KOPT-K1 (cell line): Measurements from ENCODE around the gene HAUS2.
A peak's percentile ranks its signal among the peaks of the same experiment; 100 is the strongest.

Source experiments
- H3K27ac ChIP-seq: fragments of 200-600 bp; sonication (generic); 2 replicates; pipeline ENCODE4 v1.5.1; 2016; ENCODE audit warnings: antibody characterized with exemption, mild to moderate bottlenecking, low read depth, low read length; ENCODE audit not compliant: poor library complexity, severe bottlenecking
- H3K36me3 ChIP-seq: fragments of 200-600 bp; sonication (generic); 2 replicates; pipeline ENCODE4 v1.5.1; 2017; ENCODE audit warnings: antibody characterized with exemption, mild to moderate bottlenecking, low read length, moderate library complexity; ENCODE audit not compliant: insufficient read depth
- H3K9me3 ChIP-seq: fragments of 200-600 bp; sonication (generic); 2 replicates; pipeline ENCODE4 v1.5.1; 2017; ENCODE audit warnings: antibody characterized with exemption, low read length, mild to moderate bottlenecking; ENCODE audit not compliant: insufficient read depth, poor library complexity, severe bottlenecking

Gene HAUS2

DNA sequence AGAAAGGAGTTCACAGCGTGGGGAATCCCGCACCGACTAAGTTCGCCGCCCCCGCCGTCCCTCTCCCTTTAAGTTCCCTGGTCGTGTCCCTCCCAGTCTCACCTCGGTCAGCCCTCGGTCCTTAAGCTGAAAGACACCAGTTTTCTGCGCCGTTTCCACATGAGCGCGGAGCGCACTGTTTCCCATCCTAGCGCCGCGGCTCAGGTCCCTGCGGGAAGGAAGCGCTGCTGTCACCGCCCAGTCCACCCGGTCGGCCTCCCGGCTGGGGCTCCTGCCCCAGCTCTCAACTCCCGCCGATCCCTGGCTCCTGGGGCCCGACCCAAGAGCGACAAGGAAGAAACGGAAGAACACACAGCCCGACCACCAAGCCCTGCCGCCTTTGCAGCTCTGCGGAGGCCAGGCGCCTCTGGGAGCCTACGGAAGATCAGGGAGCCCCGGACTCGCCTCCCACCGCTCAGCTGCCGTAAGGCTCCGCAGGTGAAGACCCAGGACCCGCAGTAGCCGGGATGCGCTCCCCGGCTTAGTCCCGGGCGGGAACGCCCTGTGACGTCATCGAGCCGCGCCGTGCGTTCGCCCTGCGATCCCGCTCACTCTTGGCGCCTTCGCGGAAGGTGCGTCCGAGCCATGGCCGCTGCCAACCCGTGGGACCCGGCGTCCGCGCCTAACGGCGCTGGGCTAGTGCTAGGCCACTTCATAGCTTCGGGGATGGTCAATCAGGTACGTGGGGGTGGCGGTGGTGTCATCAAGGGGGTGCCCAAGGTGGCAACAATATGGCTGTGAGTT, at the start of gene HAUS2, which contains the start of gene LRRC57:
Gene HAUS2, plus strand, starts transcription at position 590 of the 783 bp plus-strand sequence. Its CDS starts 35 bp downstream, at position 625.
Gene LRRC57, minus strand, starts transcription at position 545 of the 783 bp plus-strand sequence. Its CDS starts 359 bp downstream, at position 186.
- Histone ChIP-seq H3K9me3 (no peaks in the 10 kb centered on the region), H3K27ac (peak within 1 kb of the TSS; percentile 96), H3K36me3 (peaks cover 35% of the 10 kb centered on the region)

DNA sequence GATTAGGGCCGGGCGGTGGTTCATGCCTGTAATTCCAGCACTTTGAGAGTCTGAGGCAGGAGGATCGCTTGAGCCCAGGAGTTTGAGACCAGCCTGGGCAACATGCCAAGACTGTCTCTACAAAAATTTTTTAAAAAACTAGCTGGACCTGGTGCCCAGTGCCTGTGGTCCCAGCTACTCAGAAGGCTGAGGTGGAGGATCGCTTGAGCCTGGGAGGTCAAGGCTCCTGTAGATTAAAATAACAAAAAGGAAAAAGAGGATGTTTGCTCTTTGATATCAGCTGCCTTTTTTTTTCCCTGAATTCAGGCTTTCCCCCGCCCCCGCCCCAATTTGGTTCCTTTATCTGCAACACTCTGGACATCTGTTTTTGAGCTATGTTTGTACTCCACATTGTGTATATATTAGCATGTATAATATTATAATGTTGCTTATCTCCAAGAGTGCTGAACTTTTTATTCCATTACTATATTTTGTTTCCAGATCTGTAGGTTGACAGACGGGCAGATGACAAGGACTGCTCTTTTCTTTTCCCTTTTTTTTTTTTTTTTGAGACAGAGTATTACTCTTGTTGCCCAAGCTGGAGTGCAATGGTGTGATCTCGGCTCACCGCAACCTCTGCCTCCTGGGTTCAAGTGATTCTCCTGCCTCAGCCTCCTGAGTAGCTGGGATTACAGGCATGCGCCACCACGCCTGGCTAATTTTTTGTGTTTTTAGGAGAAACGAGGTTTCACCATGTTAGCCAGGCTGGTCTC, 48.6 kb upstream of the HAUS2 start:
- no peaks in the 10 kb centered on the region; the same call in 1 of the 2 replicates for H3K36me3 ChIP-seq
- H3K27ac ChIP-seq: no peak overlapping the region
- H3K9me3 ChIP-seq: no peaks in the 10 kb centered on the region

DNA sequence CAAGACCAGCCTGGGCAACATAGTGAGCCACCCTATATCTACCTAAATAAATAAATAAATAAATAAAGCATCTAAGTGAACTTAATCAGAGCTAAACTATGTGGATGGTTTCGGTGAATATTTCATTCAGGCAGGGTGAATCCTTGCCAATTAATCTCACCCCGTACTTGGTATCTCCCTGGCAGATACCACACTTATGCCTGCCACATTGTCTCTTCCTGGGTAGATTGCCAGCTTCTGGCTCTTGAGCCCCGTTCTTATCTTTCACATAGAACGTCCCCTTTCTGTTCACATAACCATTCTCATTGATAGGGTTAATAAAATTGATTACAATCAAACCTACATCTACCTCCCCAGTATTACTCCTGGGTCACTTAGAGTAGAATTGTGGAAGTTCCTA, 46.2 kb upstream of the HAUS2 start:
- H3K9me3 ChIP-seq: no peaks in the 10 kb centered on the region
- H3K27ac ChIP-seq: no peak overlapping the region
- no peaks in the 10 kb centered on the region; the same call in 1 of the 2 replicates for H3K36me3 ChIP-seq

DNA sequence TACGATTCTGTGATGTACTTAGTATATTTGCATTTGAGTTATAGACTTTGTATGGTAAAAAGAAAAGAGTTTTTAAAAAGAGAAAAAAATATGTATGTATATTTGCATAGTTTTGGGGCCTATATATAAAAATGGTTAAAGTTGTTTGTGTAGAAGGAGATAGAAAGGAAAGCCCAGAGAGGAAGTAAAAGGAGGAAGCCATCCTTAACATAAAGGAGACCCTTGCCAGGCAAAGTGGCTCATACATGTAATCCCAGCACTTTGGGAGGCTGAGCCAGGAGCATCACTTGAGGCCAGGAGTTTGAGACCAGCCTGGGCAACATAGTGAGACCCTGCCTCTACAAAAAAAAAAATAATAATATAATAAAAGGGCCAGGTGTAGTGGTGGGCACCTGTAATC, 44.8 kb upstream of the HAUS2 start:
- Histone ChIP-seq H3K27ac (no peak overlapping the region), H3K9me3 (no peaks in the 10 kb centered on the region), H3K36me3 (no peaks in the 10 kb centered on the region; the same call in 1 of the 2 replicates)

DNA sequence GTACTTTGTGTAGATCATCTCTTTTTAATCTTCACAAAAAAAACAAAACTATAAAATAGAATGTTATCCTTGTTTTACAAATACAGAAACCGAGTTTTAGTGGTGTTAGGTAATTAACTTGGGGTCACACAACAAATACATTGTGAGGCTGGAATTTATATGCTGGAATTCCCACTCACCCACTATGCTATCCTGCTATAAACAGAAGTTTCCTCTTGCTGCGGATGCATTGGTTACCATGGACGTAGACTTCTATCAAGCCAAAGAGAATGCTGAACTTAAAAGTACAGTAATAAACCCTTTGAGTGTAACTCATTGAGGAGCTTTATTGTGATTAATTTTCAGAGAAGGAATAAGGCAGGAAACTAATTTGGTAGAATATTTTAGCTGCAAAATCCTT, 44.0 kb upstream of the HAUS2 start:
- no peaks in the 10 kb centered on the region for H3K9me3 ChIP-seq
- H3K27ac ChIP-seq: no peak overlapping the region
- H3K36me3 ChIP-seq: no peaks in the 10 kb centered on the region

DNA sequence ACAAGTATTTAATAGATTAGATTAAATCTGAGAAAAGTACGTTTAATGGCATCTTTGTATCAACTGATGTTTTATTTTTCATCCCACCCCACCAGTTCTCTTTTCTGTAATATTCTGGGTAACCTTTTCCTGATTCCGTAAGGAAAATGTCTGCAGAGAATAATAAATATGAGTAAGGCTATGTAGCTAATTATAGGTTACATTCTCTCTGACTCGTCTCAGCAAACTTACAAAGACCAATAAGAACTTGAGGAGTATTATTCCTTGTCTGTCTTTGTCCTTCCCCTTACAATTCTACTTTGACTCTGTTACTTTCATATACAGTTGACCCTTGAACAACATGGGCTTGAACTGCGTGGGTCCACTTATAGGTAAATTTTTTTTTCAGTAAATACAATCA, 41.1 kb upstream of the HAUS2 start:
- Histone ChIP-seq H3K27ac (no peak overlapping the region), H3K36me3 (peaks cover 5% of the 10 kb centered on the region; the same call in 1 of the 2 replicates), H3K9me3 (no peaks in the 10 kb centered on the region)

DNA sequence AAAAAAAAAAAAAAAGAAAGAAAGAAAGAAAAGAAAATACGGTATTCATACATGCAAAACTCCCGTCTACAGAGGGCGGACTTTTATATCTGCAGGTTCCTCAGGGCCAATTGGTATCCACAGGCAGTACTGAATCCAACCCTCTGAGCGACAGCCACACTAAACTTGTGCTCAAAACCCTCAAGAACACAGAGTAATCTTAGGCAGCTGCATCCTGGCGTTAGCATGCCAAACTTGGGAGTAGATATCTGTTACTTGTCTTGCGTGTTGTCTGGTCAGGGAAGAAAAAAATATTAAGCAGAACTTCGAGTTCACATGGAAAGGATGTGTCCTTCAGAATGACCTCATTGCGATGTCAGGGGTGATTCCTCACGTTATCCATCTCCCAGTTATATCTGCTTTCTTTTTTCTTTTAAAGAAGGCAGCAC, 40.4 kb upstream of the HAUS2 start:
- H3K9me3 ChIP-seq: no peaks in the 10 kb centered on the region
- H3K36me3 ChIP-seq: peaks cover 9% of the 10 kb centered on the region; the same call in 1 of the 2 replicates
- H3K27ac ChIP-seq: no peak overlapping the region

DNA sequence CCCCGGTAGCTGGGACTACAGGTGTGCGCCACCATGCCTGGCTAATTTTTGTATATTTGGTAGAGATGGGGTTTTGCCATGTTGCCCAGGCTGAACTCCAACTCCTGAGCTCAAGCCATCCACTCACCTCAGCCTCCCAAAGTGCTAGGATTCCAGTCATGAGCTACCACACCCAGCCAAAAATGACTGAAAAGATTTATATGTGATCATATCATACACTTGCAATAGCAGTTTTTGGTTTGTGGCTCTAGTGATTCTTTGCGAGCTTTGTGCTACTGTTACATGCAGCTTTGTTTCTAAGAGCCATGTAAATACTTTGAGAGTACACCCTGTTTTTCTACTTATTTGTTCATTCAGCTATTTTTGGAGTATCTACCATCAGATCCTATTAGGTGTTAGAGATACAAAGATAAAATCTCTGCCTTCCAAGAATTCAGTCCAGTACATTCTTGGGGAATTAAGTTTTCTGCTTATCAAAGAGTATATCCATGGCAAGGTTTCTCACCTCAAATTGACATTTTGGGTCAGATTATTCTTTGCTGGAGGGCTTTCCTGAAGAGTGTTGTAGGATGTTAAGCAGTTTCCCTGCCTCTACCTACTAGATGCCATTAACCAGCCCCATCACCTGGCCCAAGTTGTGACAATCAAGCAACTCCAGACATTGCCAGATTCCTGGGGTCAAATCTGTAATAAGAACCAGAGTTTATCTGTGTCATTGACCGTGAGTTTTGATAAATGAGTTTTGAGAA, 38.2 kb upstream of the HAUS2 start:
- Histone ChIP-seq H3K27ac (no peak overlapping the region), H3K36me3 (peaks cover 26% of the 10 kb centered on the region; the same call in 1 of the 2 replicates), H3K9me3 (no peaks in the 10 kb centered on the region)

DNA sequence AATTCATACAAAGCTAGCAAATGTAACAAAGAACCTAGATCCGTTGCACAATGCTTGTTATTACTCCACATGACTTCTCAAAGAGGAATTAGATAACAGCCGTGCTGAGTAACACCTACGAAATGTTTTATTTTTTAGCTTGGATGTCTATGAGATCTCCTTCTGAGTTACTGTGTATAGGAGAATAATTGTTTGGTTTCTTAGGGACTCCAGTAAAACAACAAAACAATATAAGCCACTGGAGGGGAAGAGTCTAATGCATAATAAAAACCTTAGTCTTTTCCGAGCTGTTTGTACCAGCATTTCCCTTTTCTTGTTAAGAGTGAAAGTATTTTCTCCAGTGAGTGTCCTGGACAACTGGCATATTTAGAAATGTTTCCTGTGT, 37.6 kb upstream of the HAUS2 start:
- H3K27ac ChIP-seq: no peak overlapping the region
- no peaks in the 10 kb centered on the region for H3K9me3 ChIP-seq

DNA sequence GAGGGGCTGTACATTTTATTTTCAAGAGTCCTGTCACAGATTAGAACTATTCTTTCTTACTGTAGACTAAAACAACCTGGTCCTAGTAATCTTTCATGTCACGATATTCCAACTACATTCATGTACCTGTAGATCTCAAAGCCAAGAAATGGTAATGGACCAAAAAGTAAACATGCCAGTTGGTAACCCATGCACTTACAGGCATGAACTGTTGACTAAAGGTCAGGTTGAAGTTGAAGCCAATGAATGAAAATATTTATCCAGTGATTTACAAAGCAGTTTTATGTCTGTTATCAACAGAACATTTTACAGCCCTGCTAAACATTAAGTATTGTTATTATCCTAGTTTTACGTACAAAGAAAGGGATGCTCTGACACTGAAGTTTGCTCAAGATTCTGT, 25.3 kb upstream of the HAUS2 start:
- no peak overlapping the region for H3K27ac ChIP-seq
- peaks cover 15% of the 10 kb centered on the region; the same call in 1 of the 2 replicates for H3K36me3 ChIP-seq
- no peaks in the 10 kb centered on the region for H3K9me3 ChIP-seq

More for the DNA sequence above, 37.6 kb upstream of the HAUS2 start:
- peaks cover 31% of the 10 kb centered on the region; the same call in 1 of the 2 replicates for H3K36me3 ChIP-seq

DNA sequence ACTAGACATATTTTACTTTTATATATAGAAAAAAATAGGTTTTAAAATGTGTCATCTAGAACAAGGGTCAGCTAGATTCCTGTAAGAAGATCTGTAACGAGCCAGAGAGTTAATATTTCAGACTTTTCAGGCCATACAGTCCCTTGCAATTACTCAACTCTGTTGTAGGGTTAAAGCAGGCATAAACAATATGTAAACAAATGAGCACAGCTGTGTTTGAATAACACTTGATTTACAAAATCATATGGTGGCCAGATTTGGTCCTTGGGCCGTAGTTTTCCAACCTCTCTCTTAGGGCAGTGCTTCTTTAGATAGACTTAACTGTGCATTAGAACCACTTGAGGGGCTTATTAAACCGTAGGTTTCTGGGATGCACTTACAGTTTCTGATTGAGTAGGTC, 19.7 kb upstream of the HAUS2 start:
- H3K9me3 ChIP-seq: no peaks in the 10 kb centered on the region
- H3K36me3 ChIP-seq: peaks cover 38% of the 10 kb centered on the region
- no peak overlapping the region for H3K27ac ChIP-seq

DNA sequence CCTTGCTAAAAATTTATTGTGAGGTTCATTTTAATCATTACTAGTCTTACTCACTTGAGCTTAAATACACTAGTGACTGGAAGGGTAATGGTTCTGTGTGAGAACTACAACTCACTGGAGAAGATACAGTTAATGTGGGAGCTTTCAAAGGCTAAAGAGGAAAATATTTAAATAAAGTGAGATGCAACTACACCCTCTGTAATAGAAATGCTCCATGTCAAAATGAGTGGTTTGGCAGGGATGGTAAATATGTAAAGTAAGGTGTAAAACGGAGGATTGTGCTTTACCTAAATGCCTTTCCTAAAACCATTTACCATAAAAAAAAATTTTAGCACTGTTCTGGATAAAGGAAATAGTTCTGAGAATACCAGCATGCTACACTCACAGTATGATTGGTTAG, 15.4 kb upstream of the HAUS2 start:
- Histone ChIP-seq H3K9me3 (no peaks in the 10 kb centered on the region), H3K36me3 (peaks cover 61% of the 10 kb centered on the region), H3K27ac (no peak overlapping the region)

DNA sequence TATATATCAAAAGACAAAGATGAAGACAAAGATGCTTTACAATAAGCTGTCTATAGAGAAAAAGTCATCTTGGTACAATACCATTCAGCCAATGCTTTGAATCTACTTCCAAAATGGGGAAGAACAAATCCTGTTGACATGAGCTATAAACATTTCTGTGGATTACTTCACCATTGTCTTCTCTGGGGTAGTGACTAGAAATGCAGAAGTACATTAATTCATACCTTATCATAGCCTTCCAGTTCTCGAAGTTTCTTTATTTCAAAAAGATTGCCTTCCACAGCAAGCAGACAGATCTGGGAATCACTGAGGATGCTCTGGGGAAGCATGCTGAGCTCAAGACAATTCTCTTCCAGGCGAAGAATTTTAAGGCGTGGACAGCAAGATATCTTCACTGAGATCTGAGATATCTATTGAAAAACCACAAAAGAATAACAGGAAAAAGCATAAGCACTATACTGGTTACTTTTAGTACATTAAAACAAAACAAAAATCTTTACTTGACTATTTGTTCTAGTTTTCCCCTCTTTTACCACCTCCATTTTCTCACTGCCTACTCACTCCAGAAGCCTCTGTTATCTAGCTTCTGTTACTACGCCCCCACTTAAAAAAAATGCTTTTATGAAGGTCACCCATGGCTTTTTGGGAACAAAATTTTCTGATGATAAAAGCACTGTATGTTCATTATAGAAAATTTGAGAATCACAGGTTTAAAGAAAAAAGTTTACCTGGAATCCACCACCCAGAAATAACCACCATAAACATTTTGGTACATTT, 3.6 kb upstream of the HAUS2 start:
- Histone ChIP-seq H3K36me3 (peaks cover 37% of the 10 kb centered on the region), H3K9me3 (no peaks in the 10 kb centered on the region), H3K27ac (no peak overlapping the region)

DNA sequence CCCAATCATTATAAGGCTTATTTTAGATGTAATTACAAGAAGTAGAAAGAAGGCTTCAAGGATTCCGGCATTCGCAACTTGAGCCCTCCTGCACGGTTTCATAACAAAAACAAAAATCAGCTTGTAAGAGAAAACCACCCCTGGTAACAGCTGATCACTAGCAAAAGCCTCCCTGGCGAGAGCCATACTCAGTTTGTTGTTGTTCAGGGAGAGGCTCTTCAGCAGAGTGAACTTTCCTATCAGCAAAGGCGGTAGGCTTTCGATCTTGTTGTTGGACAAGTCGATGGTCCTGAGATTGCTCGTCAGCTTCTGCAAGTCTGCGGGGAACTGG, 755 bp upstream of the HAUS2 start:
- Histone ChIP-seq H3K36me3 (peaks cover 37% of the 10 kb centered on the region), H3K9me3 (no peaks in the 10 kb centered on the region), H3K27ac (peak overlapping the region; percentile 96)
